PC-9 (cell line): Measurements from ENCODE around the gene HOXD4.

ENCODE experiments used
- EZH2 ChIP-seq: fragments of 200-600 bp; sonication (generic); IDR thresholded peaks from 2 replicates; pipeline ENCODE4 v1.8.0; 2017; ENCODE audit warnings: antibody characterized with exemption, low read depth
- TF ChIP-seq, protein P1 (sequence below): fragments of 200-600 bp; sonication (generic); conservative IDR thresholded peaks from 2 replicates; pipeline ENCODE4 v1.6.1; 2017; ENCODE audit warnings: mixed run types, antibody characterized with exemption, mild to moderate bottlenecking, moderate library complexity

DNA sequence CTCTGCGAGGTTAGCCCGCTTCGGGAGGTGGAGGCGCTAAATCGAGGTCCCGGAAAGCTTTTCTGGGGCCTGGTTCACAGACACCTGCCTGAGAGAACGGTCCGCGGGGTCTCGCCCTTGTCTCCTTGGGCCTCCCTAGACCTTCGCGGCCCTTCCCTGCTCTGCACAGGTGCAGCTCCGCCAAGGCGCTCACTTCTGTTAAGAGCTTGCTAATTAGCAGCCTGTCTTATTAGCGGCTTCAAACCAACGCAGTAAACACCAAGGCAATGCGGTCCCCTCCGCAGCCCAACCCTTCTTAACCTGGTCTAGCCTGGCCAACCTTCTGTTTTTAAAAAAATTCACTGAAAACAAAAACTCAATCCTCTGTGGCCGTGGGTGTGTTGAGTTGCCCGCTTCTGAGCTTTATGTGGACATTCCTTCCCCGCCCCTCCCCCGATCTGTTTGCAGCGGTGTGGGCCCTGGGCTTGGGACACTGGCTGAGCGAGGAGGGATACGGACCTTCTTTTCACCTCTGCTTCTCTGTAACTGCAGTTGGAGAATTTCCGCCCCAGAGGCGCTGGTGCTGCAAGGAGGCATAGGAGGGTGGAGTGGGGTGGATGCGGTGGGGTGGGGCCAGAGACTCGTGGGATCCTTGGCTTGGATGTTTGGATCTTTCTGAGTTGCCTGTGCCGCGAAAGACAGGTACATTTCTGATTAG lies 3.4 kb upstream of the HOXD4 start:
- TF ChIP-seq, protein P1, sequence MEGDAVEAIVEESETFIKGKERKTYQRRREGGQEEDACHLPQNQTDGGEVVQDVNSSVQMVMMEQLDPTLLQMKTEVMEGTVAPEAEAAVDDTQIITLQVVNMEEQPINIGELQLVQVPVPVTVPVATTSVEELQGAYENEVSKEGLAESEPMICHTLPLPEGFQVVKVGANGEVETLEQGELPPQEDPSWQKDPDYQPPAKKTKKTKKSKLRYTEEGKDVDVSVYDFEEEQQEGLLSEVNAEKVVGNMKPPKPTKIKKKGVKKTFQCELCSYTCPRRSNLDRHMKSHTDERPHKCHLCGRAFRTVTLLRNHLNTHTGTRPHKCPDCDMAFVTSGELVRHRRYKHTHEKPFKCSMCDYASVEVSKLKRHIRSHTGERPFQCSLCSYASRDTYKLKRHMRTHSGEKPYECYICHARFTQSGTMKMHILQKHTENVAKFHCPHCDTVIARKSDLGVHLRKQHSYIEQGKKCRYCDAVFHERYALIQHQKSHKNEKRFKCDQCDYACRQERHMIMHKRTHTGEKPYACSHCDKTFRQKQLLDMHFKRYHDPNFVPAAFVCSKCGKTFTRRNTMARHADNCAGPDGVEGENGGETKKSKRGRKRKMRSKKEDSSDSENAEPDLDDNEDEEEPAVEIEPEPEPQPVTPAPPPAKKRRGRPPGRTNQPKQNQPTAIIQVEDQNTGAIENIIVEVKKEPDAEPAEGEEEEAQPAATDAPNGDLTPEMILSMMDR = no peak
- no peak for TF ChIP-seq EZH2
